AG04450 (cell line): ENCODE measurements around the gene PRMT7. TPM values are rescaled to one million over a fixed set of nuclear protein-coding genes. Genes with fewer than 3 reads are reported as not detected.
A peak's percentile ranks its signal among the peaks of the same experiment; 100 is the strongest.

Experiments used
- CTCF ChIA-PET: fragments of 300-600, 350-600 bp; formaldehyde crosslinking; extraction: SDS; loops from one replicate; lab custom pipeline; 2022; ENCODE audit warnings: antibody characterized with exemption, inconsistent platforms; lab: Charles Lee
- POLR2A ChIA-PET: fragments of 350-600 bp; formaldehyde crosslinking; extraction: SDS; loops from one replicate; lab custom pipeline; 2021; ENCODE audit warnings: antibody characterized with exemption, inconsistent platforms; lab: Yijun Ruan, JAX
- DNase-seq: peaks from one replicate; pipeline ENCODE4 v3.0.0-alpha.2; 2011; ENCODE audit warnings: low read depth, low spot score
- H3K27ac ChIP-seq: one replicate; pipeline ENCODE4 v1.5.1; 2012; ENCODE audit warnings: low read depth, low read length, control low read depth
- H3K27me3 ChIP-seq: one replicate; pipeline ENCODE4 v1.6.0; 2012; ENCODE audit warnings: low read length; ENCODE audit not compliant: control insufficient read depth, insufficient read depth
- H3K4me3 ChIP-seq: 2 replicates; pipeline ENCODE4 v1.5.1; 2011; ENCODE audit warnings: mild to moderate bottlenecking, low read depth, low read length, control low read depth
- H3K9me3 ChIP-seq: 2 replicates; pipeline ENCODE4 v1.5.1; 2012; ENCODE audit warnings: low read length; ENCODE audit not compliant: control insufficient read depth, insufficient read depth
- polyA plus RNA-seq: library from polyadenylated mRNA; depleted of rRNA; stranded (reverse); fragments of >200 nt; gene quantifications from 2 replicates; pipeline ENCODE4 v1.2.3, GENCODE V29; 2011
- TF ChIP-seq, protein P1 (sequence below): IDR thresholded peaks from 2 replicates; pipeline ENCODE4 v1.5.1; 2011; ENCODE audit warnings: low read depth, low read length, control low read depth, inconsistent platforms

Gene PRMT7
- polyA plus RNA-seq, 1 experiment: 32.4 TPM

DNA sequence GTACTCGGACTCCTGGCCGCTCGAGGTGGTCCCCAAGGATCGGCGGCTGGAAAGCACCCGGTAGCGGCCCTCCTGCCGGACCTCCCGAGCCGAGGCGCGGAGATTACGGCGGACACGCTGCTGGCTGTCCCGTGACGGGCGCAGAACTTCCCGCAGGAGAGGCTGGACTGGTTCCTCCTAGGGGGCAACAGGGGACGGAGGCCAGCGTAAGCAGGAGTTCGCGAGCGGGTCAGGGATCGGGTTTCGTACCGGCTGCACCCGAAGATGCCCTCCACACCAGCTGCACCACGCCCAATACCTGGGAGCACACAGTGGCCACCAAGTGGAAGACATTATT, 414 bp upstream of the PRMT7 start:
- DNase-seq: no peak
- POLR2A ChIA-PET: interaction anchor here (0.5 to 1.9 kb wide), 16 partner anchors 11 to 488 kb away, joined by 3 to 19 read pairs (median 4); partner anchors contain the start of gene SLC7A6
- CTCF ChIA-PET: interaction anchor here (2.0 kb wide), 1 partner anchor 47 kb away, joined by 13 read pairs; the partner anchor contains the start of gene SLC7A6

DNA sequence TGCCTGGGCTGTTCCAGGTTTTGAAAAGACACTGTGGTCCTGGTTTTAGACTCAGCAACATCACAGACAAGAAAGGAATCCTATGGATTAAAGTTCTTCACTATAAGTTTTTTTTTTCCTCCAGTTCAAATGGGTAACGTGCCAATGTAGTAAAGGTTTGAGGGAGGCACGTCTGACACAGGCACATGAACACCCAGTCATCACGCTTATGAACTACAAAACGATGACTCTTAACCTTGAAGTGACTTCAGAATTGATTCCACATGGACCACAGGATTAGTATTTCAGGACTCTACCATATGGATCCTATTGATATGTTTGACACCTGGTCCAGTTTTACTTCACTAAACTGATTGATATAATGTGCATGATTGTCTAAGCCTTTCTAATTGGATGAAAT, 2.3 kb downstream of the PRMT7 start:
- POLR2A ChIA-PET: no interaction called here
- no peak for DNase-seq
- no peaks in the 10 kb centered on the region; the same call in 1 of the 2 replicates for H3K9me3 ChIP-seq
- H3K4me3 ChIP-seq: no peak overlapping the region
- no peaks in the 10 kb centered on the region for H3K27me3 ChIP-seq
- TF ChIP-seq, protein P1, sequence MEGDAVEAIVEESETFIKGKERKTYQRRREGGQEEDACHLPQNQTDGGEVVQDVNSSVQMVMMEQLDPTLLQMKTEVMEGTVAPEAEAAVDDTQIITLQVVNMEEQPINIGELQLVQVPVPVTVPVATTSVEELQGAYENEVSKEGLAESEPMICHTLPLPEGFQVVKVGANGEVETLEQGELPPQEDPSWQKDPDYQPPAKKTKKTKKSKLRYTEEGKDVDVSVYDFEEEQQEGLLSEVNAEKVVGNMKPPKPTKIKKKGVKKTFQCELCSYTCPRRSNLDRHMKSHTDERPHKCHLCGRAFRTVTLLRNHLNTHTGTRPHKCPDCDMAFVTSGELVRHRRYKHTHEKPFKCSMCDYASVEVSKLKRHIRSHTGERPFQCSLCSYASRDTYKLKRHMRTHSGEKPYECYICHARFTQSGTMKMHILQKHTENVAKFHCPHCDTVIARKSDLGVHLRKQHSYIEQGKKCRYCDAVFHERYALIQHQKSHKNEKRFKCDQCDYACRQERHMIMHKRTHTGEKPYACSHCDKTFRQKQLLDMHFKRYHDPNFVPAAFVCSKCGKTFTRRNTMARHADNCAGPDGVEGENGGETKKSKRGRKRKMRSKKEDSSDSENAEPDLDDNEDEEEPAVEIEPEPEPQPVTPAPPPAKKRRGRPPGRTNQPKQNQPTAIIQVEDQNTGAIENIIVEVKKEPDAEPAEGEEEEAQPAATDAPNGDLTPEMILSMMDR: no peak
- no peak overlapping the region for H3K27ac ChIP-seq
- CTCF ChIA-PET: no interaction called here

More for the DNA sequence above, 414 bp upstream of the PRMT7 start:
- TF ChIP-seq, protein P1: no peak
- no peaks in the 10 kb centered on the region; the same call in 1 of the 2 replicates for H3K9me3 ChIP-seq
- no peaks in the 10 kb centered on the region for H3K27me3 ChIP-seq
- peak overlapping the region; percentile 81 for H3K27ac ChIP-seq
- peak overlapping the region; percentile 99 for H3K4me3 ChIP-seq

DNA sequence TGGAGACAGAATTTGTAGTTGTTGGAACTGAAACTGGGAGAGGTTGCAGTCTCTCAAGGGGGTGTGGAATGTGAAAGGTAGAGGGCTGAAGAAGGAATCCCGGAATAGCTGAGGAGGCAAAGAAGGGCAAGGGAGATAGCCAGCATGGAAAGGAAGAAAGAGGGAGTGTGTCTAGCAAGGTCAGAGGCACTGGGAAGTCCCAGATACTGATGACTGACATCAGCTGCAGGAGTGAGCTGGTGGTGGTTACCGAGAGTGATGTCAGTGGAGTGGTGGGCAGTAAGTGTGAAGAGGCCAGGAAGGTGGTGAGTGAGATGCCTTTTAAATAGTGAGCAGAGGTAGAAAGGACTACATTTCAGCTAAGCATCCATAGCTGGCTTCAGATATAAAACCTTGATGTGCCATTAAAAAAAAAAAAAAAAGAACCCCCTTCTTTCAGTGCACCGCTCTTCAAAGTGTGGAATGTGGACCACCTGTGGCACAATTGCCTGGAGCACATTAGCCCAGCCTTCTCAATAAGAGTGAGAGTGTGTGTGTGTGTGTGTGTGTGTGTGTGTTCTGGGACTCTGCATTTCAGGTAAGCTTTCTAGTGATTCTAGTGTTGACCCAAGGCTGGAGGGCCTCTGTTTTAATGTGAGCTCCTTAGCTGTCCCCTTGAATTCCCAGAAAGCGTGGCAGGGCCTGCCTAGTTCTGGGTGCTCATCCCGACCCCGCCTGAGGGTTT, 8.5 kb downstream of the PRMT7 start:
- Histone ChIP-seq H3K9me3 (no peaks in the 10 kb centered on the region), H3K27ac (no peak overlapping the region), H3K27me3 (no peaks in the 10 kb centered on the region), H3K4me3 (no peak overlapping the region)
- ChIA-PET CTCF (interaction anchor here (0.6 to 11.8 kb wide), 2 partner anchors 57 to 796 kb away, joined by 10 to 158 read pairs; partner anchors contain the start of gene SLC7A6), POLR2A (no interaction called here)
- no peak for DNase-seq
- TF ChIP-seq, protein P1: no peak

DNA sequence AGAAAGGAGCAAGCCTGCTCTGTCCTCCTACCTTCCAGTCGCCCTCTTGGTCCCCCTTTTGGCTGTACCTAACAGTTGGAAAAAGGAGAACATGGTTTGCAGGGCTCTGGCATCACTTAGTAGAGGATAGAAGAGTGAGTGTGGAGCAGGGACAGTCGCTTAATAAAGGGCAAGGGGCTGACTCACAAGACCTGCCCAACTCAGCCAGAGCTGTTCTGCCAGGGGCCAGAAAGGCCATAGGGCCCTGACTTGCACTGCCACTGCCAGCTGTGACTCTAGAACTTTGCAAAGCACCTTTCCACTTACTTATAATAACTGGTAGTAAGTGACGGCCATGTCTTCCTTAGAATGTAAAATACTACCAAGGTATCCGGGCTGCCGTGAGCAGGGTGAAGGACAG, 13.5 kb downstream of the PRMT7 start:
- TF ChIP-seq, protein P1: no peak
- no peaks in the 10 kb centered on the region for H3K9me3 ChIP-seq
- CTCF ChIA-PET: interaction anchor here (11.8 kb wide), 1 partner anchor 62 kb away, joined by 158 read pairs; the partner anchor contains the start of gene SLC7A6
- no peak for DNase-seq
- no peaks in the 10 kb centered on the region for H3K27me3 ChIP-seq
- POLR2A ChIA-PET: no interaction called here
- no peak overlapping the region for H3K4me3 ChIP-seq
- no peak overlapping the region for H3K27ac ChIP-seq

DNA sequence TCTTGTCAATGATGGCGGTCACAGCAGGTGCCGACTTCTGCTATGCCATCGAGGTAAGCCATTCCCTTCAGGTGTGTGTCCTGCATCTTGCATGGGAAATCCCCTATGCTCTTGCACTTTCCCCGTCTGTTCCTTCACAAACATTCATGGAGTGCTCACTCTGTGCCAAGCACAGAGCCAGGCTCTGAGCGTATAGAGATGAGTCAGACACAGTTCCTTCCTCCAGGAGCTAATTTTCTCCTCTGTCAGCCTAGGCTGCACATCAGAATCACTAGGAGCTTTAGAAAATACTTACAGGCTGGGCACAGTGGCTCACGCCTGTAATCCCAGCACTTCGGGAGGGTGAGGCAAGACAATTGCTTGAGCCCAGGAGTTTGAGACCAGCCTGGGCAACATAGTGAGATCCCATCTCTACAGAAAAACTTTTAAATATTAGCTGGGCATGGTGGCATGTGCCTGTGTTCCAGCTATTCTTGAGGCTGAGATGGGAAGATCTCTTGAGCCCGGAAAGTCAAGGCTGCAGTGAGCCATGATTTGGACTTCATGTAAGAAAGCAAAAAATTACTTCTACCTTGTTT, 14.1 kb downstream of the PRMT7 start:
- POLR2A ChIA-PET: interaction anchor here (0.7 kb wide), 1 partner anchor 14 kb away, joined by 3 read pairs; the partner anchor contains the start of genes PRMT7 and SLC7A6OS

More for the DNA sequence above, 14.1 kb downstream of the PRMT7 start:
- no peaks in the 10 kb centered on the region for H3K9me3 ChIP-seq
- no peak overlapping the region for H3K4me3 ChIP-seq
- CTCF ChIA-PET: interaction anchor here (11.8 kb wide), 1 partner anchor 62 kb away, joined by 158 read pairs; the partner anchor contains the start of gene SLC7A6
- H3K27me3 ChIP-seq: no peaks in the 10 kb centered on the region
- TF ChIP-seq, protein P1: no peak
- no peak overlapping the region for H3K27ac ChIP-seq
- DNase-seq: no peak
